SK-N-SH (cell line): ENCODE measurements around the gene RNGTT. TPM values are rescaled to one million over a fixed set of nuclear protein-coding genes. Genes with fewer than 3 reads are reported as not detected.

ENCODE experiments used
- CTCF ChIA-PET: fragments of 300-600, 350-600 bp; formaldehyde crosslinking; extraction: SDS; loops from one replicate; lab custom pipeline; 2021; lab: Yijun Ruan, JAX
- POLR2A ChIA-PET: fragments of 350-600 bp; sonication (Branson Sonifier 250); formaldehyde crosslinking; extraction: SDS; loops from one replicate; lab custom pipeline; 2020; ENCODE audit warnings: antibody characterized with exemption, inconsistent platforms; lab: Yijun Ruan, JAX
- DNase-seq: peaks from one replicate; pipeline ENCODE4 v3.0.0; 2012
- H2AFZ ChIP-seq: fragments of 200-600 bp; sonication (generic); 2 replicates; pipeline ENCODE4 v1.8.1; 2016; ENCODE audit warnings: antibody characterized with exemption, mild to moderate bottlenecking, low read depth
- H3F3A ChIP-seq: fragments of 200-600 bp; sonication (generic); replicated peaks from 2 replicates; pipeline ENCODE3; 2016; ENCODE audit warnings: antibody characterized with exemption, mild to moderate bottlenecking; ENCODE audit not compliant: insufficient read depth
- H3K27ac ChIP-seq, 2 experiments: fragments of 200-500 bp in 1 of 2; fragments of 200-600 bp in 1 of 2; sonication (Bioruptor generic) in 1 of 2; sonication (generic), shearing (Covaris generic) in 1 of 2; 2 replicates each; pipeline versions ENCODE4 v1.5.1 to v1.6.1; 2014 to 2016; ENCODE audit warnings: low read depth in 2 of 2, inconsistent platforms in 1 of 2, low read length in 1 of 2, mild to moderate bottlenecking in 1 of 2, mixed read lengths in 1 of 2
- H3K27me3 ChIP-seq: fragments of 200-600 bp; sonication (generic), shearing (Covaris generic); 2 replicates; pipeline ENCODE4 v1.6.1; 2016; ENCODE audit warnings: mixed run types; ENCODE audit not compliant: insufficient read depth
- H3K36me3 ChIP-seq, 2 experiments: fragments of 200-500 bp in 1 of 2; fragments of 200-600 bp in 1 of 2; sonication (Bioruptor generic) in 1 of 2; sonication (generic) in 1 of 2; replicated peaks in 1 of 2; 2 replicates each; pipeline versions ENCODE3 to v1.5.1; 2014 to 2016; ENCODE audit warnings: low read length in 1 of 2, mild to moderate bottlenecking in 1 of 2; ENCODE audit not compliant: insufficient read depth in 2 of 2, control insufficient read depth in 1 of 2
- H3K4me1 ChIP-seq, 2 experiments: fragments of 200-500 bp in 1 of 2; fragments of 200-600 bp in 1 of 2; sonication (Bioruptor generic) in 1 of 2; sonication (generic), shearing (Covaris generic) in 1 of 2; 2 replicates each; pipeline versions ENCODE4 v1.5.1 to v1.6.1; 2014 to 2016; ENCODE audit warnings: low read depth in 1 of 2, low read length in 1 of 2, mixed run types in 1 of 2; ENCODE audit not compliant: insufficient read depth in 2 of 2, control insufficient read depth in 1 of 2
- H3K4me2 ChIP-seq: fragments of 200-600 bp; sonication (generic), shearing (Covaris generic); 2 replicates; pipeline ENCODE4 v1.6.1; 2017; ENCODE audit warnings: mixed run types
- H3K4me3 ChIP-seq, 2 experiments: fragments of 200-500 bp in 1 of 2; fragments of 200-600 bp in 1 of 2; sonication (Bioruptor generic) in 1 of 2; sonication (generic), shearing (Covaris generic) in 1 of 2; 2 replicates each; pipeline versions ENCODE4 v1.5.1 to v1.8.1; 2014 to 2016; ENCODE audit warnings: low read depth in 2 of 2, inconsistent platforms in 1 of 2, low read length in 1 of 2, mild to moderate bottlenecking in 1 of 2, mixed read lengths in 1 of 2, moderate library complexity in 1 of 2
- H3K79me2 ChIP-seq: fragments of 200-600 bp; sonication (generic); 2 replicates; pipeline ENCODE4 v1.8.1; 2017; ENCODE audit warnings: mild to moderate bottlenecking; ENCODE audit not compliant: insufficient read depth
- H3K9ac ChIP-seq: fragments of 200-600 bp; sonication (generic); 2 replicates; pipeline ENCODE4 v1.6.1; 2017; ENCODE audit warnings: mixed run types
- H3K9me2 ChIP-seq: fragments of 200-600 bp; sonication (generic); 2 replicates; pipeline ENCODE4 v1.6.1; 2017; ENCODE audit warnings: mixed run types
- H3K9me3 ChIP-seq: fragments of 200-600 bp; sonication (generic); 2 replicates; pipeline ENCODE4 v1.6.1; 2017; ENCODE audit warnings: mixed run types, mild to moderate bottlenecking, moderate library complexity
- H4K20me1 ChIP-seq: fragments of 200-600 bp; sonication (generic); 2 replicates; pipeline ENCODE4 v1.6.1; 2017; ENCODE audit warnings: mild to moderate bottlenecking, mixed run types; ENCODE audit not compliant: insufficient read depth
- ELF1 ChIP-seq: IDR thresholded peaks from 2 replicates; pipeline ENCODE4 v1.4.0; 2012
- EP300 ChIP-seq, 2 experiments: IDR thresholded peaks; 2 replicates each; pipeline versions ENCODE4 v1.4.0 to v1.6.1; 2012; ENCODE audit warnings: borderline replicate concordance in 1 of 2, low read depth in 1 of 2, low read length in 1 of 2
- EZH2phosphoT487 ChIP-seq: fragments of 200-600 bp; sonication (generic); IDR thresholded peaks from 2 replicates; pipeline ENCODE4 v1.6.1; 2017; ENCODE audit warnings: low read depth, mixed run types, mild to moderate bottlenecking, antibody characterized with exemption, moderate library complexity, borderline replicate concordance
- FOSL2 ChIP-seq: IDR thresholded peaks from 2 replicates; pipeline ENCODE4 v1.4.0; 2012; ENCODE audit warnings: low read depth, mild to moderate bottlenecking, moderate library complexity, borderline replicate concordance
- FOXM1 ChIP-seq: IDR thresholded peaks from 2 replicates; pipeline ENCODE4 v1.4.0; 2012; ENCODE audit warnings: low read depth, mild to moderate bottlenecking
- GABPA ChIP-seq: IDR thresholded peaks from 2 replicates; pipeline ENCODE4 v1.4.0; 2012; ENCODE audit warnings: low read depth, mild to moderate bottlenecking
- GATA2 ChIP-seq: sonication (generic); formaldehyde crosslinking; IDR thresholded peaks from 2 replicates; pipeline ENCODE4 v1.5.0; 2020; ENCODE audit warnings: mild to moderate bottlenecking, missing genetic modification reagents
- JUND ChIP-seq: IDR thresholded peaks from 2 replicates; pipeline ENCODE4 v1.4.0; 2012
- NFIC ChIP-seq: IDR thresholded peaks from 2 replicates; pipeline ENCODE4 v1.4.0; 2012; ENCODE audit warnings: borderline replicate concordance
- NRF1 ChIP-seq: IDR thresholded peaks from 2 replicates; pipeline ENCODE4 v1.6.1; 2012; ENCODE audit warnings: low read depth, mild to moderate bottlenecking, low read length
- POLR2AphosphoS5 ChIP-seq: IDR thresholded peaks from 2 replicates; pipeline ENCODE4 v1.6.1; 2012; ENCODE audit warnings: low read depth, low read length
- RCOR1 ChIP-seq: fragments of 150-350 bp; IDR thresholded peaks from 2 replicates; pipeline ENCODE4 v1.6.1; 2017; ENCODE audit warnings: antibody characterized with exemption, low read length
- TEAD4 ChIP-seq: IDR thresholded peaks from 2 replicates; pipeline ENCODE4 v1.4.0; 2012; ENCODE audit warnings: mild to moderate bottlenecking, borderline replicate concordance; ENCODE audit not compliant: insufficient read depth
- YY1 ChIP-seq: IDR thresholded peaks from 2 replicates; pipeline ENCODE4 v1.4.0; 2012; ENCODE audit warnings: low read depth, mild to moderate bottlenecking
- WGBS: methylation state at CpG from one replicate; pipeline ENCODE4 v1.1.6; 2017; ENCODE audit warnings: low lambda C conversion rate; 5-methylcytosine and 5-hydroxymethylcytosine counted together
- polyA plus RNA-seq, 3 experiments: library from polyadenylated mRNA; depleted of rRNA; stranded (reverse); fragments of >200 nt; gene quantifications; 2 replicates each; pipeline ENCODE4 v1.2.3, GENCODE V29; 2012
- TF ChIP-seq, protein P1 (sequence below): fragments of 150-350 bp; IDR thresholded peaks from 2 replicates; pipeline ENCODE4 v1.6.1; 2016; ENCODE audit warnings: mild to moderate bottlenecking, low read depth, low read length
- TF ChIP-seq, protein P2 (sequence below): IDR thresholded peaks from 2 replicates; pipeline ENCODE4 v1.4.0; 2012; ENCODE audit warnings: low read depth
- TF ChIP-seq, protein P3 (sequence below): IDR thresholded peaks from 2 replicates; pipeline ENCODE4 v1.4.0; 2012; ENCODE audit warnings: low read depth, borderline replicate concordance
- TF ChIP-seq, protein P4 (sequence below): fragments of 200-600 bp; sonication (generic); IDR thresholded peaks from 2 replicates; pipeline ENCODE4 v1.6.1; 2017; ENCODE audit warnings: antibody characterized with exemption, mild to moderate bottlenecking, moderate library complexity
- TF ChIP-seq, protein P5 (sequence below): IDR thresholded peaks from 2 replicates; pipeline ENCODE4; 2012

RNGTT gene
- polyA plus RNA-seq, 1 of the 3 experiments (the other 2 are of a cell fraction): 3.3 TPM

DNA sequence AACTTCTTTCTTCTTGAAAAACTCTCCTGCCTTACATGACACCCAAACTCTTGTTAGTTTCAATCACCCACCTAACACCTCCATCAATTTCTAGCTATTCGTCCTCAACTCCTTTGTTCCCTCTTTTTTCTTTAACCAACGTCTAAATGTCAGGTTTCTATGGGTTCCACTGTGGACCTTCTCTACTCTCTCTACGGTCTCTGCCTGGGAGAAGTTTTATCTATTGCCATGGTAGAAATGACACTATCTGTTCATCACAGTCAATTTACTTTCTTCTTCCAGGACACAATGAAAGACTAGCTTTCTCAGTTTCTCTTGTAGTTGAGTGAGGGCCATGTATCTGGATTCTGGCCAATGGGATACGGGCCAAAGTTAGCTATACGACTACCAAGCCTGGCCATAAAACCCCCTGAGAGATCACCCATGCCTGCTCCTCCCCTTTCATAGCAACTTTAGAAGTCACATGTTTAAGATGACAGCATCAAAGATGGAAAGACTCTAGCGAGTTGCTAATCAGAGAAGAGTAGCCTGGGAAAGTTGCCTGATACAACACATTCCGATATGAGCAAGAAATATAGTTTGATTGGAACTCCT, 17.9 kb downstream of the RNGTT start:
- H2AFZ ChIP-seq: no peak overlapping the region
- no peaks in the 10 kb centered on the region for H3F3A ChIP-seq
- WGBS: 90% methylated on average over 7 of the region's 7 CpGs
- H3K79me2 ChIP-seq: peaks cover 40% of the 10 kb centered on the region
- no peaks in the 10 kb centered on the region for H3K27me3 ChIP-seq
- ChIA-PET CTCF (no interaction called here), POLR2A (no interaction called here)
- peaks cover 0 to 5% of the 10 kb centered on the region in 2 experiments for H3K36me3 ChIP-seq
- no peaks in the 10 kb centered on the region for H3K9me3 ChIP-seq
- no peak for DNase-seq
- H3K27ac ChIP-seq: no peak overlapping the region
- H3K4me3 ChIP-seq: no peak overlapping the region
- H3K4me1 ChIP-seq: no peaks in the 10 kb centered on the region
- TF ChIP-seq GATA2 (CRISPR knock-in tag): no peak
- TF ChIP-seq RCOR1: no peak
- TF ChIP-seq GABPA: no peak
- TF ChIP-seq NRF1: no peak
- no peak for TF ChIP-seq FOSL2
- TF ChIP-seq, protein P1, sequence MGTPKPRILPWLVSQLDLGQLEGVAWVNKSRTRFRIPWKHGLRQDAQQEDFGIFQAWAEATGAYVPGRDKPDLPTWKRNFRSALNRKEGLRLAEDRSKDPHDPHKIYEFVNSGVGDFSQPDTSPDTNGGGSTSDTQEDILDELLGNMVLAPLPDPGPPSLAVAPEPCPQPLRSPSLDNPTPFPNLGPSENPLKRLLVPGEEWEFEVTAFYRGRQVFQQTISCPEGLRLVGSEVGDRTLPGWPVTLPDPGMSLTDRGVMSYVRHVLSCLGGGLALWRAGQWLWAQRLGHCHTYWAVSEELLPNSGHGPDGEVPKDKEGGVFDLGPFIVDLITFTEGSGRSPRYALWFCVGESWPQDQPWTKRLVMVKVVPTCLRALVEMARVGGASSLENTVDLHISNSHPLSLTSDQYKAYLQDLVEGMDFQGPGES: no peak
- no peak for TF ChIP-seq EZH2phosphoT487
- no peak for TF ChIP-seq TEAD4
- TF ChIP-seq, protein P2, sequence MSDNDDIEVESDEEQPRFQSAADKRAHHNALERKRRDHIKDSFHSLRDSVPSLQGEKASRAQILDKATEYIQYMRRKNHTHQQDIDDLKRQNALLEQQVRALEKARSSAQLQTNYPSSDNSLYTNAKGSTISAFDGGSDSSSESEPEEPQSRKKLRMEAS: no peak
- TF ChIP-seq, protein P3, sequence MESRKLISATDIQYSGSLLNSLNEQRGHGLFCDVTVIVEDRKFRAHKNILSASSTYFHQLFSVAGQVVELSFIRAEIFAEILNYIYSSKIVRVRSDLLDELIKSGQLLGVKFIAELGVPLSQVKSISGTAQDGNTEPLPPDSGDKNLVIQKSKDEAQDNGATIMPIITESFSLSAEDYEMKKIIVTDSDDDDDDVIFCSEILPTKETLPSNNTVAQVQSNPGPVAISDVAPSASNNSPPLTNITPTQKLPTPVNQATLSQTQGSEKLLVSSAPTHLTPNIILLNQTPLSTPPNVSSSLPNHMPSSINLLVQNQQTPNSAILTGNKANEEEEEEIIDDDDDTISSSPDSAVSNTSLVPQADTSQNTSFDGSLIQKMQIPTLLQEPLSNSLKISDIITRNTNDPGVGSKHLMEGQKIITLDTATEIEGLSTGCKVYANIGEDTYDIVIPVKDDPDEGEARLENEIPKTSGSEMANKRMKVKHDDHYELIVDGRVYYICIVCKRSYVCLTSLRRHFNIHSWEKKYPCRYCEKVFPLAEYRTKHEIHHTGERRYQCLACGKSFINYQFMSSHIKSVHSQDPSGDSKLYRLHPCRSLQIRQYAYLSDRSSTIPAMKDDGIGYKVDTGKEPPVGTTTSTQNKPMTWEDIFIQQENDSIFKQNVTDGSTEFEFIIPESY: no peak
- TF ChIP-seq ELF1: no peak
- no peak for TF ChIP-seq POLR2AphosphoS5
- TF ChIP-seq JUND: no peak
- TF ChIP-seq YY1: no peak
- no peak for TF ChIP-seq FOXM1
- no peak for TF ChIP-seq EP300 (IDR thresholded peaks at IDR 0.05; ENCODE audit: borderline replicate concordance in 1 of 2, low read depth in 1 of 2, low read length in 1 of 2)
- TF ChIP-seq, protein P4, sequence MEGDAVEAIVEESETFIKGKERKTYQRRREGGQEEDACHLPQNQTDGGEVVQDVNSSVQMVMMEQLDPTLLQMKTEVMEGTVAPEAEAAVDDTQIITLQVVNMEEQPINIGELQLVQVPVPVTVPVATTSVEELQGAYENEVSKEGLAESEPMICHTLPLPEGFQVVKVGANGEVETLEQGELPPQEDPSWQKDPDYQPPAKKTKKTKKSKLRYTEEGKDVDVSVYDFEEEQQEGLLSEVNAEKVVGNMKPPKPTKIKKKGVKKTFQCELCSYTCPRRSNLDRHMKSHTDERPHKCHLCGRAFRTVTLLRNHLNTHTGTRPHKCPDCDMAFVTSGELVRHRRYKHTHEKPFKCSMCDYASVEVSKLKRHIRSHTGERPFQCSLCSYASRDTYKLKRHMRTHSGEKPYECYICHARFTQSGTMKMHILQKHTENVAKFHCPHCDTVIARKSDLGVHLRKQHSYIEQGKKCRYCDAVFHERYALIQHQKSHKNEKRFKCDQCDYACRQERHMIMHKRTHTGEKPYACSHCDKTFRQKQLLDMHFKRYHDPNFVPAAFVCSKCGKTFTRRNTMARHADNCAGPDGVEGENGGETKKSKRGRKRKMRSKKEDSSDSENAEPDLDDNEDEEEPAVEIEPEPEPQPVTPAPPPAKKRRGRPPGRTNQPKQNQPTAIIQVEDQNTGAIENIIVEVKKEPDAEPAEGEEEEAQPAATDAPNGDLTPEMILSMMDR: no peak
- no peak for TF ChIP-seq NFIC
- TF ChIP-seq, protein P5, sequence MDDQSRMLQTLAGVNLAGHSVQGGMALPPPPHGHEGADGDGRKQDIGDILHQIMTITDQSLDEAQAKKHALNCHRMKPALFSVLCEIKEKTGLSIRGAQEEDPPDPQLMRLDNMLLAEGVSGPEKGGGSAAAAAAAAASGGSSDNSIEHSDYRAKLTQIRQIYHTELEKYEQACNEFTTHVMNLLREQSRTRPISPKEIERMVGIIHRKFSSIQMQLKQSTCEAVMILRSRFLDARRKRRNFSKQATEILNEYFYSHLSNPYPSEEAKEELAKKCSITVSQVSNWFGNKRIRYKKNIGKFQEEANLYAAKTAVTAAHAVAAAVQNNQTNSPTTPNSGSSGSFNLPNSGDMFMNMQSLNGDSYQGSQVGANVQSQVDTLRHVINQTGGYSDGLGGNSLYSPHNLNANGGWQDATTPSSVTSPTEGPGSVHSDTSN: no peak
- TF ChIP-seq, all 33 proteins: peak for 0
- no peaks in the 10 kb centered on the region for H3K9me2 ChIP-seq
- no peaks in the 10 kb centered on the region for H4K20me1 ChIP-seq
- no peak overlapping the region for H3K4me2 ChIP-seq
- H3K9ac ChIP-seq: no peak overlapping the region
